B cell (primary cell): ENCODE measurements around the gene TCN1. TPM values are rescaled to one million over a fixed set of nuclear protein-coding genes. Genes with fewer than 3 reads are reported as not detected.
"Not testable (repeated sequence)": the region's sequence is repeated elsewhere in the genome, so short reads cannot be mapped to it uniquely, and the experiment has no call there.

Experiments
- ATAC-seq: fragments of 200-7000 bp; cut with Tn5 transposase; one replicate; pipeline ENCODE4 v1.10.0; 2021; ENCODE audit warnings: low read depth, mild to moderate bottlenecking, moderate number of reproducible peaks, moderate library complexity
- CTCF ChIA-PET: fragments of 350-600 bp; sonication (Branson Sonifier 250); formaldehyde crosslinking; loops from one replicate; lab custom pipeline; 2021; ENCODE audit warnings: antibody characterized with exemption, inconsistent platforms; lab: Charles Lee
- POLR2A ChIA-PET: fragments of 350-600 bp; sonication (Branson Sonifier 250); formaldehyde crosslinking; loops from one replicate; lab custom pipeline; 2021; ENCODE audit warnings: antibody characterized with exemption; lab: Charles Lee
- DNase-seq: peaks from one replicate; pipeline ENCODE4 v3.0.0; 2013
- H2AFZ ChIP-seq: 2 replicates; pipeline ENCODE4 v1.6.1; 2012; ENCODE audit warnings: mild to moderate bottlenecking, low read depth, low read length; ENCODE audit not compliant: insufficient read depth, poor library complexity, severe bottlenecking
- H3K27ac ChIP-seq, 2 donors: 1 replicate in 1 of 2; 2 replicates in 1 of 2; pipeline ENCODE4 v1.5.1; 2012 to 2013; ENCODE audit warnings: low read length in 2 of 2, mild to moderate bottlenecking in 2 of 2, moderate library complexity in 1 of 2
- H3K27me3 ChIP-seq, 4 experiments: fragments of 200-600 bp in 1 of 4; sonication (generic) in 1 of 4; replicated peaks in 1 of 4; 1 replicate in 2 of 4; 2 replicates in 2 of 4; pipeline versions ENCODE4 v1.6.1 to v1.7.0; 2013 to 2016; ENCODE audit warnings: low read length in 3 of 4, mild to moderate bottlenecking in 2 of 4, mixed read lengths in 1 of 4, moderate library complexity in 1 of 4; ENCODE audit not compliant: insufficient read depth in 4 of 4, control insufficient read depth in 3 of 4; ENCODE audit errors: control extremely low read depth in 1 of 4
- H3K36me3 ChIP-seq, 2 experiments: replicated peaks in 1 of 2; 1 replicate in 1 of 2; 2 replicates in 1 of 2; pipeline versions ENCODE4 v1.6.1 to v1.7.1; 2013; ENCODE audit warnings: low read length in 1 of 2; ENCODE audit not compliant: insufficient read depth in 2 of 2, control insufficient read depth in 1 of 2; ENCODE audit errors: control extremely low read depth in 1 of 2, extremely low read depth in 1 of 2
- H3K4me1 ChIP-seq, 2 donors: fragments of 200-600 bp in 1 of 2; sonication (generic) in 1 of 2; 1 replicate in 1 of 2; 2 replicates in 1 of 2; pipeline versions ENCODE4 v1.5.1 to v1.6.1; 2013 to 2017; ENCODE audit warnings: low read length in 2 of 2; ENCODE audit not compliant: control insufficient read depth in 2 of 2, insufficient read depth in 2 of 2
- H3K4me2 ChIP-seq: replicated peaks from 2 replicates; pipeline ENCODE3; 2012; ENCODE audit warnings: mild to moderate bottlenecking, low read depth, low read length; ENCODE audit not compliant: poor library complexity, severe bottlenecking
- H3K4me3 ChIP-seq, 5 experiments: fragments of 200-600 bp in 1 of 5; sonication (generic) in 1 of 5; 1 replicate in 3 of 5; 2 replicates in 2 of 5; pipeline versions ENCODE4 v1.5.1 to v1.7.0; 2011 to 2016; ENCODE audit warnings: low read length in 4 of 5, mild to moderate bottlenecking in 4 of 5, low read depth in 2 of 5, control low read depth in 1 of 5, moderate library complexity in 1 of 5; ENCODE audit not compliant: insufficient read depth in 1 of 5; ENCODE audit errors: control extremely low read depth in 1 of 5, extremely low read depth in 1 of 5
- H3K79me2 ChIP-seq: fragments of 200-600 bp; sonication (generic); one replicate; pipeline ENCODE4 v1.6.0; 2016; ENCODE audit warnings: low read length; ENCODE audit not compliant: control insufficient read depth, insufficient read depth
- H3K9ac ChIP-seq: fragments of 200-600 bp; sonication (generic); 2 replicates; pipeline ENCODE4 v1.6.1; 2017; ENCODE audit warnings: mild to moderate bottlenecking, low read length, moderate library complexity
- H3K9me3 ChIP-seq, 3 donors: one replicate each; pipeline versions ENCODE4 v1.6.1 to v1.7.1; 2013; ENCODE audit warnings: low read length in 2 of 3; ENCODE audit not compliant: control insufficient read depth in 2 of 3, insufficient read depth in 1 of 3; ENCODE audit errors: control extremely low read depth in 1 of 3
- H4K20me1 ChIP-seq: 2 replicates; pipeline ENCODE4 v1.6.0; 2012; ENCODE audit warnings: mild to moderate bottlenecking, low read length; ENCODE audit not compliant: insufficient read depth, control insufficient read depth, poor library complexity, severe bottlenecking
- H3K27ac Mint-ChIP-seq: one replicate; pipeline ENCODE4 v1.8.0; 2021; ENCODE audit warnings: mixed read lengths
- H3K27me3 Mint-ChIP-seq: one replicate; pipeline ENCODE4 v1.8.0; 2021; ENCODE audit warnings: mixed read lengths
- H3K4me1 Mint-ChIP-seq: one replicate; pipeline ENCODE4 v1.8.0; 2021; ENCODE audit warnings: mixed read lengths
- H3K4me3 Mint-ChIP-seq: one replicate; pipeline ENCODE4 v1.8.0; 2021; ENCODE audit warnings: mixed read lengths
- H3K9me3 Mint-ChIP-seq: one replicate; pipeline ENCODE4 v1.8.0; 2022; ENCODE audit warnings: mixed read lengths; ENCODE audit not compliant: insufficient read depth
- CTCF ChIP-seq: fragments of 200-600 bp; IDR thresholded peaks from one replicate; pipeline ENCODE4 v1.8.0; 2022; ENCODE audit warnings: antibody characterized with exemption, mild to moderate bottlenecking
- EZH2 ChIP-seq: IDR thresholded peaks from 2 replicates; pipeline ENCODE4 v1.6.1; 2012; ENCODE audit warnings: borderline replicate concordance, low read depth, mild to moderate bottlenecking, moderate library complexity, low read length; ENCODE audit not compliant: insufficient read depth, poor library complexity, severe bottlenecking
- WGBS: methylation state at CpG from one replicate; pipeline ENCODE4 v1.1.5; 2013; ENCODE audit warnings: missing lambda C conversion rate; ENCODE audit not compliant: insufficient coverage; 5-methylcytosine and 5-hydroxymethylcytosine counted together
- intact Hi-C: fragments of 100-400 bp; cut with micrococcal nuclease; formaldehyde crosslinking; loops from one replicate; pipeline ENCODE4 v1.10.0; 2022
- polyA minus RNA-seq: library from RNA; depleted of rRNA, polyadenylated mRNA; stranded (reverse); fragments of >200 nt; gene quantifications from 2 replicates; pipeline ENCODE4 v1.2.3, GENCODE V29; 2012
- polyA plus RNA-seq: library from polyadenylated mRNA; depleted of rRNA; stranded (reverse); fragments of >200 nt; gene quantifications from 2 replicates; pipeline ENCODE4 v1.2.3, GENCODE V29; 2012
- total RNA-seq, 2 donors: library from RNA; stranded (reverse); fragments of 120-200 nt in 1 of 2; gene quantifications; 1 replicate in 1 of 2; 2 replicates in 1 of 2; pipeline versions ENCODE4 v1.2.3 to v1.2.4, GENCODE V29; 2013 to 2022

The TCN1 gene
- total RNA-seq (not detected in 2 replicates), polyA plus RNA-seq (0.15 TPM in 1 of 2 replicates, not detected in the other), polyA minus RNA-seq (not detected in 2 replicates)
- 0.44 TPM for total RNA-seq (2013)

DNA sequence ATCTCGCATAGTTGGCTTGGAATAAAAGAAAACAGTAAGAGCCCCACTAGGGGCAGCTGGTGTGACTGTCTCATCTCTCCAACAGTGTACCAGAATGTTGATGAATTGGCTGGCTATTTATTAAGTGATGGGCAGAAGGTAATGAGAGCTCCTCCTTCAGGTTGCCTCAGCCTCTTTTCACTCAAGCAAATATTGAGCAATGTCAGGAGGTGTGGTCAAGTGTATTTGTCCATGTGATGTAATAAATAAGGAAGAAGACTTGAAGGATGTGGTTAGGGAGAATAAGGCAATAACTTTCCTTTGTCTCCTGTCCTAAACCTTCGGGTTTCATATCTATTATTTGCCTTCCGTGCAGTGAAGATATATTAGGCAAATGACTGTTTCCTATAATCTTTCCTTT is at the start of gene TCN1:
TCN1 (minus strand) TSS at position 91 of the 400 bp plus-strand sequence; CDS start at position 74, 17 bp downstream.
- no peak within 1 kb of the TSS for H3K4me3 Mint-ChIP-seq
- peaks cover 17% of the 10 kb centered on the region for H3K27me3 Mint-ChIP-seq
- H2AFZ ChIP-seq, result no peak within 1 kb of the TSS
- no peaks in the 10 kb centered on the region for H4K20me1 ChIP-seq
- POLR2A ChIA-PET, result no interaction called here
- no peaks in the 10 kb centered on the region for H3K27me3 ChIP-seq
- H3K4me3 ChIP-seq, result no peak within 1 kb of the TSS
- no peaks in the 10 kb centered on the region for H3K4me1 Mint-ChIP-seq
- peaks cover 0 to 2% (median 0%) of the 10 kb centered on the region in 3 donors for H3K9me3 ChIP-seq
- no peak for ATAC-seq
- H3K4me2 ChIP-seq, result no peak within 1 kb of the TSS
- intact Hi-C loops, result no loop called here
- CTCF ChIA-PET, result no interaction called here
- H3K9me3 Mint-ChIP-seq, result peaks cover 8% of the 10 kb centered on the region
- H3K4me1 ChIP-seq, result no peaks in the 10 kb centered on the region
- TF ChIP-seq CTCF, result no peak
- no peak for TF ChIP-seq EZH2
- H3K9ac ChIP-seq, result no peak within 1 kb of the TSS
- H3K36me3 ChIP-seq, result no peaks in the 10 kb centered on the region
- no peak within 1 kb of the TSS for H3K27ac ChIP-seq
- DNase-seq, result no peak
- no CpG with 5 or more reads among the region's 3 CpGs for WGBS
- H3K27ac Mint-ChIP-seq, result no peak within 1 kb of the TSS
- H3K79me2 ChIP-seq, result no peaks in the 10 kb centered on the region

GRCh38 chr11:59903569-59903968 is 37.3 kb upstream of the TCN1 start:
- DNase-seq, H3K27ac Mint-ChIP-seq, H3K9me3 ChIP-seq, H3K9me3 Mint-ChIP-seq, CTCF ChIA-PET, H3K79me2 ChIP-seq, H3K27ac ChIP-seq, ATAC-seq, H3K36me3 ChIP-seq, H3K27me3 ChIP-seq, POLR2A ChIA-PET, H3K27me3 Mint-ChIP-seq, H3K4me3 ChIP-seq, H3K4me1 Mint-ChIP-seq, H3K4me3 Mint-ChIP-seq, H3K4me2 ChIP-seq, H4K20me1 ChIP-seq, H2AFZ ChIP-seq, H3K4me1 ChIP-seq, H3K9ac ChIP-seq, intact Hi-C loops: not testable (repeated sequence)
- whole genome bisulfite sequencing, result no CpG with 5 or more reads among the region's 2 CpGs
